CD4-positive, alpha-beta T cell (primary cell): ENCODE measurements around the gene NPHP1. TPM values are rescaled to one million over a fixed set of nuclear protein-coding genes. Genes with fewer than 3 reads are reported as not detected.
"Not testable (repeated sequence)": the region's sequence is repeated elsewhere in the genome, so short reads cannot be mapped to it uniquely, and the experiment has no call there.

Source experiments
- ATAC-seq: fragments of 200-7000 bp; cut with Tn5 transposase; one replicate; pipeline ENCODE4 v1.10.0; 2022; ENCODE audit warnings: mild to moderate bottlenecking; ENCODE audit not compliant: poor library complexity
- CTCF ChIA-PET: fragments of 350-600 bp; sonication (Branson Sonifier 250); formaldehyde crosslinking; loops from one replicate; lab custom pipeline; 2021; ENCODE audit warnings: antibody characterized with exemption, inconsistent platforms; lab: Charles Lee
- POLR2A ChIA-PET: fragments of 350-600 bp; sonication (Branson Sonifier 250); formaldehyde crosslinking; loops from one replicate; lab custom pipeline; 2021; ENCODE audit warnings: antibody characterized with exemption, inconsistent platforms; lab: Charles Lee
- DNase-seq, 14 experiments: peaks; one replicate each; pipeline ENCODE4 v3.0.0-alpha.2; 2013 to 2020; ENCODE audit warnings: mixed read lengths in 2 of 14
- H3K27ac ChIP-seq, 2 donors: one replicate each; pipeline versions ENCODE4 v1.5.1 to v1.7.0; 2013; ENCODE audit warnings: low read length in 2 of 2, low read depth in 1 of 2, mild to moderate bottlenecking in 1 of 2
- H3K27me3 ChIP-seq, 2 experiments: 1 replicate in 1 of 2; 2 replicates in 1 of 2; pipeline versions ENCODE4 v1.6.1 to v1.7.0; 2013; ENCODE audit warnings: low read length in 2 of 2, control low read depth in 1 of 2, mild to moderate bottlenecking in 1 of 2, moderate library complexity in 1 of 2; ENCODE audit not compliant: insufficient read depth in 2 of 2, control insufficient read depth in 1 of 2
- H3K36me3 ChIP-seq: one replicate; pipeline ENCODE4 v1.6.1; 2013; ENCODE audit warnings: low read length, control low read depth; ENCODE audit not compliant: insufficient read depth
- H3K4me1 ChIP-seq: one replicate; pipeline ENCODE4 v1.6.1; 2013; ENCODE audit warnings: low read length, control low read depth; ENCODE audit not compliant: insufficient read depth
- H3K4me3 ChIP-seq: one replicate; pipeline ENCODE4 v1.5.1; 2013; ENCODE audit warnings: mild to moderate bottlenecking, low read length, moderate library complexity
- H3K9me3 ChIP-seq, 2 experiments: 1 replicate in 1 of 2; 2 replicates in 1 of 2; pipeline versions ENCODE4 v1.6.1 to v1.7.0; 2013; ENCODE audit warnings: low read length in 2 of 2, mild to moderate bottlenecking in 2 of 2, control low read depth in 1 of 2, moderate library complexity in 1 of 2; ENCODE audit not compliant: control insufficient read depth in 1 of 2, insufficient read depth in 1 of 2
- H3K27ac Mint-ChIP-seq: one replicate; pipeline ENCODE4 v1.8.0; 2020; ENCODE audit warnings: mixed read lengths
- H3K27me3 Mint-ChIP-seq: one replicate; pipeline ENCODE4 v1.8.0; 2021; ENCODE audit warnings: mixed read lengths
- H3K36me3 Mint-ChIP-seq: one replicate; pipeline ENCODE4 v1.8.0; 2021; ENCODE audit warnings: low read depth, mixed read lengths
- H3K4me1 Mint-ChIP-seq: one replicate; pipeline ENCODE4 v1.8.0; 2021; ENCODE audit warnings: low read depth, mixed read lengths
- H3K4me3 Mint-ChIP-seq: one replicate; pipeline ENCODE4 v1.8.0; 2020; ENCODE audit warnings: mild to moderate bottlenecking, mixed read lengths
- H3K9me3 Mint-ChIP-seq: one replicate; pipeline ENCODE4 v1.8.0; 2020; ENCODE audit warnings: mixed read lengths
- CTCF ChIP-seq: fragments of 200-600 bp; IDR thresholded peaks from one replicate; pipeline ENCODE4 v1.8.0; 2022; ENCODE audit warnings: antibody characterized with exemption, mild to moderate bottlenecking
- intact Hi-C, 2 experiments: fragments of 100-400 bp; cut with DNase I in 1 of 2; cut with micrococcal nuclease in 1 of 2; formaldehyde crosslinking; loops; one replicate each; pipeline versions ENCODE4 v1.15.1 to v1.9.0; 2023 to 2025; cut with DNase I, micrococcal nuclease
- total RNA-seq, 174 experiments: library from RNA in 2 of 174; stranded (reverse) in 2 of 174; gene quantifications; one replicate each; pipeline ENCODE4 v1.2.3 and lab custom pipeline; 2021 to 2026

The NPHP1 gene
- total RNA-seq, 2 experiments from 2014 or later, result 0.33 to 0.98 TPM

GRCh38 chr2:110101901-110102803, 102.7 kb downstream of the NPHP1 start:
- Histone ChIP-seq H3K36me3 (no peaks in the 10 kb centered on the region), H3K4me1 (no peaks in the 10 kb centered on the region), H3K27me3 (peaks cover 6 to 14% of the 10 kb centered on the region in 2 experiments), H3K27ac (no peak overlapping the region), H3K9me3 (no peaks in the 10 kb centered on the region), H3K4me3 (no peak overlapping the region)
- CTCF ChIA-PET, result no interaction called here
- ATAC-seq, result no peak
- Mint-ChIP-seq H3K9me3 (no peaks in the 10 kb centered on the region), H3K4me1 (no peaks in the 10 kb centered on the region), H3K27me3 (peaks cover 42% of the 10 kb centered on the region), H3K4me3 (no peak overlapping the region), H3K36me3 (no peaks in the 10 kb centered on the region), H3K27ac (no peak overlapping the region)
- no peak for TF ChIP-seq CTCF
- POLR2A ChIA-PET, result no interaction called here
- intact Hi-C loops, result no loop called here
- DNase-seq, result peak in 1 of 14 experiments; percentile 2

- H3K27ac ChIP-seq, result no peak overlapping the region
- ATAC-seq (no peak), DNase-seq (peak in 2 of 14 experiments; percentile 11 to 35)
- H3K4me3 ChIP-seq, result no peak overlapping the region
- Mint-ChIP-seq H3K27ac (no peak overlapping the region), H3K36me3 (no peaks in the 10 kb centered on the region), H3K4me1 (no peaks in the 10 kb centered on the region), H3K9me3 (no peaks in the 10 kb centered on the region), H3K4me3 (no peak overlapping the region), H3K27me3 (peaks cover 38% of the 10 kb centered on the region)
- CTCF ChIA-PET, result no interaction called here
- no peaks in the 10 kb centered on the region for H3K36me3 ChIP-seq
- no peaks in the 10 kb centered on the region for H3K4me1 ChIP-seq
- intact Hi-C loops, result no loop called here
- POLR2A ChIA-PET, result no interaction called here
- no peak for TF ChIP-seq CTCF
- peaks cover 6 to 8% of the 10 kb centered on the region in 2 experiments for H3K27me3 ChIP-seq
- no peaks in the 10 kb centered on the region for H3K9me3 ChIP-seq
Observed at GRCh38 chr2:110101280-110101844, 103.5 kb downstream of the NPHP1 start.

- H3K9me3 Mint-ChIP-seq, H3K4me3 ChIP-seq, DNase-seq, H3K36me3 ChIP-seq, H3K27ac Mint-ChIP-seq, H3K27me3 ChIP-seq, ATAC-seq, H3K4me1 Mint-ChIP-seq, H3K36me3 Mint-ChIP-seq, POLR2A ChIA-PET, H3K27ac ChIP-seq, intact Hi-C loops, H3K4me1 ChIP-seq, H3K9me3 ChIP-seq, CTCF ChIA-PET, H3K4me3 Mint-ChIP-seq: not testable (repeated sequence)
- peaks cover 33% of the 10 kb centered on the region for H3K27me3 Mint-ChIP-seq
Observed at GRCh38 chr2:110100880-110101279, 103.9 kb downstream of the NPHP1 start.
